Adrenal gland (tissue), 5 donors: Measurements from ENCODE around the gene AGBL1.

Source experiments
- CTCF ChIP-seq, 6 experiments: fragments of 450-650 bp in 4 of 6; fragments of 200-600 bp in 2 of 6; sonication (generic) in 1 of 6; IDR thresholded peaks; 1 replicate in 5 of 6; 2 replicates in 1 of 6; pipeline versions ENCODE4 v1.5.1 to v1.8.0; 2016 to 2021; ENCODE audit warnings: antibody characterized with exemption in 6 of 6, mild to moderate bottlenecking in 2 of 6, moderate library complexity in 1 of 6
- POLR2A ChIP-seq, 2 donors: fragments of 450-650 bp; IDR thresholded peaks; one replicate each; pipeline ENCODE4 v1.6.1; 2017; ENCODE audit warnings: antibody characterized with exemption in 2 of 2, mild to moderate bottlenecking in 2 of 2, moderate library complexity in 1 of 2
- donor health status: DM: no; HTN: no; CAD: no.

- TF ChIP-seq CTCF (IDR thresholded peaks at IDR 0.05) (no peak), POLR2A (IDR thresholded peaks at IDR 0.05) (no peak)
Observed at GRCh38 chr15:86538141-86538540, 458.5 kb downstream of the AGBL1 start.
